HCT116 (cell line): Measurements from ENCODE around the gene IMPDH1. TPM values are rescaled to one million over a fixed set of nuclear protein-coding genes. Genes with fewer than 3 reads are reported as not detected.

ENCODE experiments used
- ATAC-seq: fragments of 200-7000 bp; cut with Tn5 transposase; 2 replicates; pipeline ENCODE4 v1.9.1; 2020; ENCODE audit warnings: mild to moderate bottlenecking, moderate library complexity
- BruUV-seq: library from RNA; stranded (reverse); fragments of 400-500 nt; replicated peaks from 2 replicates; lab custom pipeline; 2021; lab: Mats Ljungman, UMichigan
- CTCF ChIA-PET: fragments of 300-600 bp; sonication (Branson Sonifier 250); formaldehyde crosslinking; loops from one replicate; lab custom pipeline; 2021; ENCODE audit warnings: antibody characterized with exemption; lab: Charles Lee
- POLR2A ChIA-PET: fragments of 300-600, 350-600 bp; sonication (Branson Sonifier 250); formaldehyde crosslinking; loops from one replicate; lab custom pipeline; 2021; ENCODE audit warnings: antibody characterized with exemption; lab: Charles Lee
- RAD21 ChIA-PET, 2 experiments: fragments of 300-600 bp; sonication (Branson Sonifier 250); formaldehyde crosslinking; loops; one replicate each; lab custom pipeline; 2023; ENCODE audit warnings: low total read pairs in 2 of 2; ENCODE audit not compliant: uncharacterized antibody in 2 of 2, unreplicated experiment in 2 of 2, low non-redundant PET in 1 of 2; lab: Charles Lee
- DNase-seq: peaks from one replicate; pipeline ENCODE4 v3.0.0-alpha.2; 2010; ENCODE audit warnings: low read depth, low spot score
- H2AFZ ChIP-seq: fragments of 200-600 bp; shearing (Covaris generic), sonication (generic); 2 replicates; pipeline ENCODE4 v1.6.1; 2017; ENCODE audit warnings: low read depth, mixed run types, mixed read lengths, antibody characterized with exemption, low read length; ENCODE audit not compliant: poor library complexity, severe bottlenecking
- H3K27ac ChIP-seq: 2 replicates; pipeline ENCODE4 v1.5.1; 2012; ENCODE audit warnings: low read depth, low read length
- H3K27me3 ChIP-seq: fragments of 200-600 bp; sonication (generic); 2 replicates; pipeline ENCODE4 v1.6.1; 2016; ENCODE audit warnings: mixed run types, low read length, mixed read lengths; ENCODE audit not compliant: insufficient read depth
- H3K36me3 ChIP-seq, 2 experiments: fragments of 200-500 bp in 1 of 2; fragments of 200-600 bp in 1 of 2; sonication (Bioruptor generic) in 1 of 2; sonication (generic) in 1 of 2; 2 replicates each; pipeline versions ENCODE4 v1.5.1 to v1.6.1; 2014 to 2016; ENCODE audit warnings: low read length in 2 of 2, inconsistent platforms in 1 of 2, mixed read lengths in 1 of 2, mixed run types in 1 of 2; ENCODE audit not compliant: insufficient read depth in 2 of 2, control insufficient read depth in 1 of 2
- H3K4me1 ChIP-seq, 2 experiments: fragments of 200-600 bp in 1 of 2; sonication (generic) in 1 of 2; 2 replicates each; pipeline versions ENCODE4 v1.5.1 to v1.6.1; 2012 to 2017; ENCODE audit warnings: low read length in 2 of 2, inconsistent platforms in 1 of 2, mild to moderate bottlenecking in 1 of 2, mixed read lengths in 1 of 2, mixed run types in 1 of 2, moderate library complexity in 1 of 2; ENCODE audit not compliant: insufficient read depth in 2 of 2, control insufficient read depth in 1 of 2
- H3K4me2 ChIP-seq: fragments of 200-600 bp; sonication (generic); 2 replicates; pipeline ENCODE4 v1.6.1; 2017; ENCODE audit warnings: mixed run types, low read length, mixed read lengths
- H3K4me3 ChIP-seq, 2 experiments: fragments of 200-600 bp in 1 of 2; sonication (generic) in 1 of 2; replicated peaks in 1 of 2; 2 replicates each; pipeline ENCODE4 v1.5.1; 2011 to 2016; ENCODE audit warnings: low read length in 2 of 2, control low read depth in 1 of 2, low read depth in 1 of 2, mild to moderate bottlenecking in 1 of 2, mixed read lengths in 1 of 2, mixed run types in 1 of 2
- H3K79me2 ChIP-seq: fragments of 200-600 bp; sonication (generic); 2 replicates; pipeline ENCODE4 v1.6.1; 2017; ENCODE audit warnings: mild to moderate bottlenecking, mixed run types, low read length, moderate library complexity, mixed read lengths; ENCODE audit not compliant: insufficient read depth
- H3K9ac ChIP-seq: fragments of 200-600 bp; sonication (generic); 2 replicates; pipeline ENCODE4 v1.6.1; 2016; ENCODE audit warnings: low read length, mixed read lengths
- H3K9me2 ChIP-seq: fragments of 200-600 bp; sonication (generic), shearing (Covaris generic); 2 replicates; pipeline ENCODE4 v1.6.1; 2017; ENCODE audit warnings: mixed run types, mild to moderate bottlenecking, moderate library complexity; ENCODE audit not compliant: insufficient read depth
- H3K9me3 ChIP-seq, 2 experiments: fragments of 200-500 bp in 1 of 2; fragments of 200-600 bp in 1 of 2; sonication (Bioruptor generic) in 1 of 2; sonication (generic) in 1 of 2; 2 replicates each; pipeline ENCODE4 v1.6.1; 2014 to 2017; ENCODE audit warnings: low read length in 2 of 2, mixed read lengths in 2 of 2, inconsistent platforms in 1 of 2, low read depth in 1 of 2, mild to moderate bottlenecking in 1 of 2, mixed run types in 1 of 2, moderate library complexity in 1 of 2; ENCODE audit not compliant: control insufficient read depth in 1 of 2, insufficient read depth in 1 of 2
- H4K20me1 ChIP-seq: fragments of 200-600 bp; sonication (generic), shearing (Covaris generic); 2 replicates; pipeline ENCODE4 v1.6.1; 2017; ENCODE audit warnings: mixed run types, mild to moderate bottlenecking, moderate library complexity; ENCODE audit not compliant: insufficient read depth
- ATF3 ChIP-seq: IDR thresholded peaks from 2 replicates; pipeline ENCODE4 v1.6.1; 2012
- CBX3 ChIP-seq: IDR thresholded peaks from 2 replicates; pipeline ENCODE4 v1.6.1; 2012; ENCODE audit warnings: low read depth
- CEBPB ChIP-seq: IDR thresholded peaks from 2 replicates; pipeline ENCODE4 v1.6.1; 2012; ENCODE audit warnings: low read depth
- EGR1 ChIP-seq: IDR thresholded peaks from 2 replicates; pipeline ENCODE4 v1.6.1; 2012; ENCODE audit warnings: low read depth
- ELF1 ChIP-seq: IDR thresholded peaks from 2 replicates; pipeline ENCODE4 v1.6.1; 2012; ENCODE audit warnings: low read depth, borderline replicate concordance
- EZH2phosphoT487 ChIP-seq: fragments of 200-600 bp; IDR thresholded peaks from 2 replicates; pipeline ENCODE4 v1.6.1; 2018; ENCODE audit warnings: antibody characterized with exemption, borderline replicate concordance
- FOSL1 ChIP-seq: IDR thresholded peaks from 2 replicates; pipeline ENCODE4 v1.6.1; 2012; ENCODE audit warnings: low read depth
- JUND ChIP-seq: IDR thresholded peaks from 2 replicates; pipeline ENCODE4 v1.6.1; 2012
- POLR2A ChIP-seq: IDR thresholded peaks from 2 replicates; pipeline ENCODE4 v1.7.0; 2011; ENCODE audit warnings: borderline replicate concordance; ENCODE audit not compliant: insufficient read depth, insufficient read length; ENCODE audit errors: extremely low read depth
- RAD21 ChIP-seq: IDR thresholded peaks from 2 replicates; pipeline ENCODE4 v1.6.1; 2012; ENCODE audit warnings: low read depth, mild to moderate bottlenecking
- REST ChIP-seq: IDR thresholded peaks from 2 replicates; pipeline ENCODE4 v1.6.1; 2012; ENCODE audit warnings: low read depth
- SP1 ChIP-seq: IDR thresholded peaks from 2 replicates; pipeline ENCODE4 v1.6.1; 2012; ENCODE audit warnings: low read depth
- SRF ChIP-seq: IDR thresholded peaks from 2 replicates; pipeline ENCODE4 v1.6.1; 2012; ENCODE audit warnings: low read depth
- YY1 ChIP-seq: IDR thresholded peaks from 2 replicates; pipeline ENCODE4 v1.6.1; 2011; ENCODE audit warnings: low read length, low read depth, moderate library complexity, mild to moderate bottlenecking; ENCODE audit not compliant: insufficient replicate concordance; ENCODE audit errors: extremely low read depth
- ZBTB33 ChIP-seq: IDR thresholded peaks from 2 replicates; pipeline ENCODE4 v1.6.1; 2011; ENCODE audit warnings: mild to moderate bottlenecking, low read length, moderate library complexity; ENCODE audit not compliant: insufficient replicate concordance; ENCODE audit errors: extremely low read depth
- ZFX ChIP-seq: fragments of 450-650 bp; IDR thresholded peaks from 2 replicates; pipeline ENCODE4 v1.6.1; 2017
- intact Hi-C: fragments of 100-400 bp; cut with micrococcal nuclease; formaldehyde crosslinking; loops from 2 replicates; pipeline ENCODE4 v1.10.0; 2022
- total RNA-seq: library from RNA; stranded (reverse); gene quantifications from one replicate; pipeline ENCODE4 v1.2.1, GENCODE V29; 2021; ENCODE audit not compliant: unreplicated experiment

IMPDH1 gene
- total RNA-seq, 1 experiment from 2014 or later, result 98.2 TPM

GRCh38 chr7:128356546-128357216 is 53.1 kb downstream of the IMPDH1 start:
- intact Hi-C loops, result no loop called here
- H3K4me3 ChIP-seq, result no peak overlapping the region
- peaks cover 0 to 8% of the 10 kb centered on the region in 2 experiments; a peak in 2 of 4 replicates for H3K4me1 ChIP-seq
- H3K9me3 ChIP-seq, result no peaks in the 10 kb centered on the region
- H3K27me3 ChIP-seq, result no peaks in the 10 kb centered on the region
- H3K36me3 ChIP-seq, result no peaks in the 10 kb centered on the region
- TF ChIP-seq ZFX (no peak), POLR2A (no peak), CEBPB (no peak), JUND (no peak), SP1 (no peak), SRF (no peak), ATF3 (no peak)
- H4K20me1 ChIP-seq, result no peaks in the 10 kb centered on the region
- no peaks in the 10 kb centered on the region for H3K79me2 ChIP-seq
- BruUV-seq, result no TSS peak
- no peak overlapping the region for H3K4me2 ChIP-seq
- H3K27ac ChIP-seq, result no peak overlapping the region
- CTCF ChIA-PET, result interaction anchor here (1.3 kb wide), 1 partner anchor 31 kb away, joined by 5 read pairs; no protein-coding TSS in a partner anchor
- DNase-seq (no peak), ATAC-seq (no peak)
- POLR2A ChIA-PET, result no interaction called here
- no peaks in the 10 kb centered on the region for H3K9me2 ChIP-seq
- no peak overlapping the region for H3K9ac ChIP-seq
- RAD21 ChIA-PET, result no interaction called here
- no peak overlapping the region for H2AFZ ChIP-seq

- Histone ChIP-seq H3K36me3 (no peaks in the 10 kb centered on the region), H3K27me3 (no peaks in the 10 kb centered on the region), H3K79me2 (no peaks in the 10 kb centered on the region), H3K4me3 (no peak overlapping the region), H3K9me2 (no peaks in the 10 kb centered on the region), H3K27ac (no peak overlapping the region), H4K20me1 (no peaks in the 10 kb centered on the region), H3K9me3 (no peaks in the 10 kb centered on the region), H3K9ac (no peak overlapping the region), H2AFZ (no peak overlapping the region), H3K4me2 (no peak overlapping the region), H3K4me1 (no peaks in the 10 kb centered on the region)
- RAD21 ChIA-PET, result no interaction called here
- intact Hi-C loops, result no loop called here
- ATAC-seq (no peak), DNase-seq (no peak)
- CTCF ChIA-PET, result interaction anchor here (1.7 kb wide), 1 partner anchor 28 kb away, joined by 4 read pairs; no protein-coding TSS in a partner anchor
- no TSS peak for BruUV-seq
- POLR2A ChIA-PET, result no interaction called here
- TF ChIP-seq ZFX, result no peak
- no peak for TF ChIP-seq YY1
- TF ChIP-seq FOSL1, result no peak
- no peak for TF ChIP-seq REST
- no peak for TF ChIP-seq RAD21
- TF ChIP-seq CBX3, result no peak
- no peak for TF ChIP-seq SRF
- no peak for TF ChIP-seq EGR1
- TF ChIP-seq EZH2phosphoT487, result no peak
- TF ChIP-seq CEBPB, result no peak
- TF ChIP-seq ELF1, result no peak
- TF ChIP-seq SP1, result no peak
- TF ChIP-seq ZBTB33, result no peak
Observed at GRCh38 chr7:128353610-128354009, 56.2 kb downstream of the IMPDH1 start.
